Panc1 (cell line): Measurements from ENCODE around the gene CLDN6. TPM values are rescaled to one million over a fixed set of nuclear protein-coding genes. Genes with fewer than 3 reads are reported as not detected.

Source experiments
- ATAC-seq: fragments of 200-7000 bp; cut with Tn5 transposase; 2 replicates; pipeline ENCODE4 v1.9.1; 2020; ENCODE audit warnings: mild to moderate bottlenecking, moderate library complexity
- BruUV-seq: library from RNA; stranded (reverse); fragments of 400-500 nt; replicated peaks from 2 replicates; lab custom pipeline; 2021; lab: Mats Ljungman, UMichigan
- CTCF ChIA-PET: fragments of 300-600 bp; sonication (Branson Sonifier 250); formaldehyde crosslinking; loops from one replicate; lab custom pipeline; 2022; ENCODE audit warnings: antibody characterized with exemption; lab: Charles Lee
- POLR2A ChIA-PET: fragments of 300-600 bp; sonication (Branson Sonifier 250); formaldehyde crosslinking; loops from one replicate; lab custom pipeline; 2022; ENCODE audit warnings: antibody characterized with exemption; lab: Charles Lee
- DNase-seq: peaks from one replicate; pipeline ENCODE4 v3.0.0-alpha.2; 2010; ENCODE audit warnings: low read depth, low spot score
- H3K27ac ChIP-seq: 2 replicates; pipeline ENCODE4 v1.5.1; 2011; ENCODE audit warnings: mild to moderate bottlenecking, low read length, inconsistent platforms
- H3K27me3 ChIP-seq: fragments of 200-500 bp; sonication (Bioruptor generic); 2 replicates; pipeline ENCODE4 v1.6.0; 2014; ENCODE audit warnings: low read length, inconsistent platforms; ENCODE audit not compliant: control insufficient read depth, insufficient read depth
- H3K36me3 ChIP-seq: fragments of 200-500 bp; sonication (Bioruptor generic); 2 replicates; pipeline ENCODE4 v1.5.1; 2014; ENCODE audit warnings: inconsistent platforms, mild to moderate bottlenecking, low read length, moderate library complexity; ENCODE audit not compliant: control insufficient read depth, insufficient read depth
- H3K4me1 ChIP-seq: 2 replicates; pipeline ENCODE4 v1.5.1; 2011; ENCODE audit warnings: inconsistent platforms, mild to moderate bottlenecking, low read length, moderate library complexity; ENCODE audit not compliant: control insufficient read depth, insufficient read depth
- H3K4me3 ChIP-seq, 2 experiments: 2 replicates each; pipeline ENCODE4 v1.5.1; 2011 to 2012; ENCODE audit warnings: low read depth in 2 of 2, low read length in 2 of 2, mild to moderate bottlenecking in 2 of 2, inconsistent platforms in 1 of 2, moderate library complexity in 1 of 2
- H3K9me3 ChIP-seq: fragments of 200-500 bp; sonication (Bioruptor generic); 2 replicates; pipeline ENCODE4 v1.5.1; 2014; ENCODE audit warnings: low read depth, mild to moderate bottlenecking, inconsistent platforms, low read length, moderate library complexity; ENCODE audit not compliant: control insufficient read depth, insufficient read depth
- CTCF ChIP-seq: fragments of 450-650 bp; IDR thresholded peaks from 2 replicates; pipeline ENCODE4 v1.5.1; 2017; ENCODE audit warnings: mild to moderate bottlenecking
- POLR2AphosphoS5 ChIP-seq: IDR thresholded peaks from 2 replicates; pipeline ENCODE4 v1.6.1; 2012; ENCODE audit warnings: mild to moderate bottlenecking, low read depth, low read length, moderate library complexity
- REST ChIP-seq, 2 experiments: IDR thresholded peaks; 2 replicates each; pipeline ENCODE4 v1.6.1; 2011 to 2012; ENCODE audit warnings: low read depth in 2 of 2, control low read depth in 1 of 2, low read length in 1 of 2, mild to moderate bottlenecking in 1 of 2, moderate library complexity in 1 of 2; ENCODE audit not compliant: insufficient read depth in 1 of 2
- SIN3A ChIP-seq: IDR thresholded peaks from 2 replicates; pipeline ENCODE4 v1.6.1; 2012; ENCODE audit warnings: low read depth, mild to moderate bottlenecking, low read length, moderate library complexity, borderline replicate concordance; ENCODE audit not compliant: insufficient read depth
- TCF7L2 ChIP-seq: IDR thresholded peaks from 2 replicates; pipeline ENCODE4 v1.6.1; 2011; ENCODE audit warnings: mild to moderate bottlenecking, low read depth, low read length, inconsistent platforms
- in situ Hi-C: cut with HindIII; loops from 2 replicates; pipeline ENCODE4 v1.10.0; 2016; ENCODE audit warnings: low sequenced_read_pairs, low pct_unique_long_range_greater_than_20kb
- intact Hi-C: fragments of 100-400 bp; cut with micrococcal nuclease; formaldehyde crosslinking; loops from one replicate; pipeline ENCODE4 v1.10.0; 2022; ENCODE audit not compliant: unreplicated experiment
- total RNA-seq: library from RNA; stranded (reverse); gene quantifications from one replicate; pipeline ENCODE4 v1.2.1, GENCODE V29; 2021; ENCODE audit not compliant: unreplicated experiment

The CLDN6 gene
- total RNA-seq, 1 experiment from 2014 or later = 1.2 TPM

- intact Hi-C loops (no loop called here), in situ Hi-C loops (no loop called here)
- ATAC-seq (no peak), DNase-seq (no peak)
- Histone ChIP-seq H3K9me3 (no peaks in the 10 kb centered on the region), H3K36me3 (no peaks in the 10 kb centered on the region), H3K27ac (no peak overlapping the region), H3K4me3 (no peak overlapping the region), H3K4me1 (peaks cover under 1% of the 10 kb centered on the region; the same call in 1 of the 2 replicates), H3K27me3 (no peaks in the 10 kb centered on the region)
- TF ChIP-seq POLR2AphosphoS5 (no peak), CTCF (no peak), SIN3A (no peak), TCF7L2 (no peak), REST (IDR thresholded peaks at IDR 0.05; ENCODE audit: insufficient read depth in 1 of 2, low read depth in 2 of 2, low read length in 1 of 2) (no peak)
- no TSS peak for BruUV-seq
- CTCF ChIA-PET = no interaction called here
- POLR2A ChIA-PET = interaction anchor here (0.6 kb wide), 1 partner anchor 27 kb away, joined by 5 read pairs; no protein-coding TSS in a partner anchor
Measured at GRCh38 chr16:3000540-3000939, 17.4 kb downstream of the CLDN6 start.

GRCh38 chr16:2999929-3000328 lies 18.1 kb downstream of the CLDN6 start:
- in situ Hi-C loops = no loop called here
- no peak for DNase-seq
- Histone ChIP-seq H3K27ac (no peak overlapping the region), H3K27me3 (no peaks in the 10 kb centered on the region), H3K4me1 (no peaks in the 10 kb centered on the region), H3K9me3 (no peaks in the 10 kb centered on the region), H3K4me3 (no peak overlapping the region), H3K36me3 (no peaks in the 10 kb centered on the region)
- intact Hi-C loops = no loop called here
- BruUV-seq = no TSS peak
- ChIA-PET CTCF (no interaction called here), POLR2A (interaction anchor here (0.6 kb wide), 1 partner anchor 27 kb away, joined by 5 read pairs; no protein-coding TSS in a partner anchor)
- ATAC-seq = no peak
- TF ChIP-seq SIN3A (no peak), TCF7L2 (no peak), POLR2AphosphoS5 (no peak), CTCF (no peak), REST (IDR thresholded peaks at IDR 0.05; ENCODE audit: insufficient read depth in 1 of 2, low read depth in 2 of 2, low read length in 1 of 2) (no peak)
